ENCODE data around the gene SLC5A10. TPM values are rescaled to one million over a fixed set of nuclear protein-coding genes. Genes with fewer than 3 reads are reported as not detected.
A peak's percentile ranks its signal among the peaks of the same experiment; 100 is the strongest.

SLC5A10 gene
- polyA plus RNA-seq, 3 donors = 0.10 to 0.17 (median 0.12) TPM

DNA sequence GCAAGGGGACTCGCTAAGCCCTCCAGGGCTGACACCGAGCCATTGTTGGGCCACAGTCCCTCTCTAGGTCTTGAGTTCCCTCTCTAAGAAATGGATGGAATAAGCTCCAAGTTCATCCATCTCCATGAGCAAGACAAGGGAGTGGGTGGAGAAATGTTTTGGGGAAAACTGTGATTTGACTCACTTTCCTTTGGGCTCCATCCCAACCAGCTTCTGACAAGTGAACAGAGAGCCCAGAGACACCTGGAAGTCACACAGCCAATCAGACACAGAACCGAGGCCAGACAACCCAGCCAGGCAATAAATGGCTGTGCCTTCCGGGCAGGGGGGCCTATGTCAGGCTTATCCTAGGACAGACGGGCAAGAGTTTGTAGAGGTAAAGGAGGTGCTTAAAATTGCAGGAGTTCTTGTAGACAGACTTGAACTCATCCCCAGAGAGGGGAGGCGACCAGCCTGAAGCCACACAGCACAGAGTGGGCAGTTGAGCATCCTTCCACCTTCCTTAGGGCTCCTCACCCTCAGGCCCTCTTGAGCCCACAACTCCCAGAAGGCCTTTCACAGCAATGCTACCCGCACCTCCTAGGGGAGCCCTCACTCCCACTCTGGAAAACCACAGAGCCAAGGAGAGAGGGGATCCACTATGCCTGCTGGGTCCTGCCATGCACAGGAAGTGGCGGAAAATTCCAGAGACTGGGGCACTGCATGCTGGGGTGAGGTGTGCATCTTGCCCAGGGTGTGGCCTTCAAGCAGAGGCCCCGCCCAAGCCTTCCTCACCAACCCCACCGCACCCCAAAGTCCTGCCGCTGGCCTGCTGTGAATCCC, 62.1 kb downstream of the SLC5A10 start:
- DNase-seq = no peak
- Histone ChIP-seq H2AFZ (ENCODE audit: insufficient read depth, low read depth, low read length, poor library complexity, severe bottlenecking) (no peak overlapping the region), H3K79me2 (ENCODE audit: insufficient read depth, low read length) (no peaks in the 10 kb centered on the region), H3K9ac (ENCODE audit: insufficient read depth, low read length, poor library complexity, severe bottlenecking) (no peak overlapping the region), H3K4me1 (ENCODE audit: control insufficient read depth in 1 of 2, insufficient read depth in 2 of 2, low read length in 2 of 2) (no peaks in the 10 kb centered on the region), H3K4me3 (replicated peaks in 1 of 3; ENCODE audit: low read depth in 2 of 3, low read length in 3 of 3) (no peak overlapping the region), H3K27me3 (ENCODE audit: control insufficient read depth in 2 of 2, insufficient read depth in 2 of 2, low read length in 2 of 2) (no peaks in the 10 kb centered on the region), H3K36me3 (replicated peaks in 1 of 2; ENCODE audit: control insufficient read depth in 1 of 2, insufficient read depth in 2 of 2, low read length in 2 of 2) (no peaks in the 10 kb centered on the region), H3K4me2 (replicated peaks; ENCODE audit: extremely low read depth, low read length, poor library complexity, severe bottlenecking) (no peak overlapping the region), H3K9me3 (replicated peaks in 1 of 2; ENCODE audit: control insufficient read depth in 1 of 2, insufficient read depth in 1 of 2, low read length in 2 of 2) (no peaks in the 10 kb centered on the region), H4K20me1 (ENCODE audit: insufficient read depth, low read length) (no peaks in the 10 kb centered on the region), H3K27ac (ENCODE audit: low read depth in 1 of 2, low read length in 2 of 2) (no peak overlapping the region)
- H3K36me3 Mint-ChIP-seq = no peaks in the 10 kb centered on the region
- H3K9me3 Mint-ChIP-seq = peaks cover 0 to 4% (median 0%) of the 10 kb centered on the region in 7 donors
- TF ChIP-seq, protein P1, sequence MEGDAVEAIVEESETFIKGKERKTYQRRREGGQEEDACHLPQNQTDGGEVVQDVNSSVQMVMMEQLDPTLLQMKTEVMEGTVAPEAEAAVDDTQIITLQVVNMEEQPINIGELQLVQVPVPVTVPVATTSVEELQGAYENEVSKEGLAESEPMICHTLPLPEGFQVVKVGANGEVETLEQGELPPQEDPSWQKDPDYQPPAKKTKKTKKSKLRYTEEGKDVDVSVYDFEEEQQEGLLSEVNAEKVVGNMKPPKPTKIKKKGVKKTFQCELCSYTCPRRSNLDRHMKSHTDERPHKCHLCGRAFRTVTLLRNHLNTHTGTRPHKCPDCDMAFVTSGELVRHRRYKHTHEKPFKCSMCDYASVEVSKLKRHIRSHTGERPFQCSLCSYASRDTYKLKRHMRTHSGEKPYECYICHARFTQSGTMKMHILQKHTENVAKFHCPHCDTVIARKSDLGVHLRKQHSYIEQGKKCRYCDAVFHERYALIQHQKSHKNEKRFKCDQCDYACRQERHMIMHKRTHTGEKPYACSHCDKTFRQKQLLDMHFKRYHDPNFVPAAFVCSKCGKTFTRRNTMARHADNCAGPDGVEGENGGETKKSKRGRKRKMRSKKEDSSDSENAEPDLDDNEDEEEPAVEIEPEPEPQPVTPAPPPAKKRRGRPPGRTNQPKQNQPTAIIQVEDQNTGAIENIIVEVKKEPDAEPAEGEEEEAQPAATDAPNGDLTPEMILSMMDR (IDR thresholded peaks at IDR 0.05) = no peak
- no peak overlapping the region for H3K4me3 Mint-ChIP-seq
- H3K27me3 Mint-ChIP-seq (ENCODE audit: low read depth in 3 of 3) = peaks cover 3 to 9% (median 5%) of the 10 kb centered on the region in 3 donors
- WGBS (ENCODE audit: insufficient coverage) = 89% methylated on average over 5 of the region's 11 CpGs
- no peak overlapping the region for H3K27ac Mint-ChIP-seq
- intact Hi-C loops (cut with micrococcal nuclease) = no loop called here
- no peaks in the 10 kb centered on the region for H3K4me1 Mint-ChIP-seq

DNA sequence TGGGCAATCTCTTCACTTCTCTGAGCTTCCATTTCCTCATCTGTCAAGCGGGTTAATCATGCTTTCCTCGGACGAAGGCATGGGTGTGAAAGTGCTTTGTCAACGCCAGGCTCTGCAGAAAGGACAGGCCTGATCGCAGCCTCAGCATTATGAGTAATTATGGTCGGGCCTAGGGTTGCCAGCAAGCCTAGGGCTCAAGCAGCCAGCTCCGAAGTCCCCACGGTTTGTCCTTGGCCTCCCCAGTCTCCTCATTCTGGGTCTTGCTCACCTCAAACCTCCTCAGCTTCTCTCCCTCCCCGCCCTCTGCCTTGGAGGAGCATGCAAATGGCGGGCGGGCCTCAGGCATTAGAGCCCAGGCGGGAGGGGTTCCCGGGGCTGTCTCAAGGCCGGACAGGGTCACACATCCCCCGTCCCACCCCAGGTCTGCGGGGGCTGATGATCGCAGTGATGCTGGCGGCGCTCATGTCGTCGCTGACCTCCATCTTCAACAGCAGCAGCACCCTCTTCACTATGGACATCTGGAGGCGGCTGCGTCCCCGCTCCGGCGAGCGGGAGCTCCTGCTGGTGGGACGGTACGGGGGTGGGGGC, 62.8 kb downstream of the SLC5A10 start:
- intact Hi-C loops (cut with micrococcal nuclease) = no loop called here
- H3K79me2 ChIP-seq (ENCODE audit: insufficient read depth, low read length) = no peaks in the 10 kb centered on the region
- H3K36me3 Mint-ChIP-seq = no peaks in the 10 kb centered on the region
- no peaks in the 10 kb centered on the region for H4K20me1 ChIP-seq (ENCODE audit: insufficient read depth, low read length)
- peaks cover 3 to 9% (median 7%) of the 10 kb centered on the region in 3 donors for H3K27me3 Mint-ChIP-seq (ENCODE audit: low read depth in 3 of 3)
- no peaks in the 10 kb centered on the region for H3K4me1 Mint-ChIP-seq
- no peak overlapping the region for H3K4me2 ChIP-seq (replicated peaks; ENCODE audit: extremely low read depth, low read length, poor library complexity, severe bottlenecking)
- H3K27ac ChIP-seq (ENCODE audit: low read depth in 1 of 2, low read length in 2 of 2) = no peak overlapping the region
- no peak for DNase-seq
- 86% methylated on average over 16 of the region's 29 CpGs for WGBS (ENCODE audit: insufficient coverage)
- no peak overlapping the region for H2AFZ ChIP-seq (ENCODE audit: insufficient read depth, low read depth, low read length, poor library complexity, severe bottlenecking)
- no peaks in the 10 kb centered on the region for H3K9me3 ChIP-seq (replicated peaks in 1 of 2; ENCODE audit: control insufficient read depth in 1 of 2, insufficient read depth in 1 of 2, low read length in 2 of 2)
- H3K9ac ChIP-seq (ENCODE audit: insufficient read depth, low read length, poor library complexity, severe bottlenecking) = no peak overlapping the region
- peak overlapping the region in 1 of 7 donors; percentile 42 for H3K27ac Mint-ChIP-seq
- no peaks in the 10 kb centered on the region for H3K36me3 ChIP-seq (replicated peaks in 1 of 2; ENCODE audit: control insufficient read depth in 1 of 2, insufficient read depth in 2 of 2, low read length in 2 of 2)
- TF ChIP-seq, protein P1 (IDR thresholded peaks at IDR 0.05) = no peak
- no peaks in the 10 kb centered on the region for H3K4me1 ChIP-seq (ENCODE audit: control insufficient read depth in 1 of 2, insufficient read depth in 2 of 2, low read length in 2 of 2)
- no peak overlapping the region for H3K4me3 Mint-ChIP-seq
- no peak overlapping the region for H3K4me3 ChIP-seq (replicated peaks in 1 of 3; ENCODE audit: low read depth in 2 of 3, low read length in 3 of 3)
- H3K27me3 ChIP-seq (ENCODE audit: control insufficient read depth in 2 of 2, insufficient read depth in 2 of 2, low read length in 2 of 2) = no peaks in the 10 kb centered on the region
- H3K9me3 Mint-ChIP-seq = peaks cover 0 to 4% (median 0%) of the 10 kb centered on the region in 7 donors
